B cell (primary cell): Measurements from ENCODE around the gene HSPA14. TPM values are rescaled to one million over a fixed set of nuclear protein-coding genes. Genes with fewer than 3 reads are reported as not detected.

Experiments used
- ATAC-seq: fragments of 200-7000 bp; cut with Tn5 transposase; one replicate; pipeline ENCODE4 v1.10.0; 2021; ENCODE audit warnings: low read depth, mild to moderate bottlenecking, moderate number of reproducible peaks, moderate library complexity
- CTCF ChIA-PET: fragments of 350-600 bp; sonication (Branson Sonifier 250); formaldehyde crosslinking; loops from one replicate; lab custom pipeline; 2021; ENCODE audit warnings: antibody characterized with exemption, inconsistent platforms; lab: Charles Lee
- POLR2A ChIA-PET: fragments of 350-600 bp; sonication (Branson Sonifier 250); formaldehyde crosslinking; loops from one replicate; lab custom pipeline; 2021; ENCODE audit warnings: antibody characterized with exemption; lab: Charles Lee
- DNase-seq: peaks from one replicate; pipeline ENCODE4 v3.0.0; 2013
- H2AFZ ChIP-seq: 2 replicates; pipeline ENCODE4 v1.6.1; 2012; ENCODE audit warnings: mild to moderate bottlenecking, low read depth, low read length; ENCODE audit not compliant: insufficient read depth, poor library complexity, severe bottlenecking
- H3K27ac ChIP-seq, 2 donors: 1 replicate in 1 of 2; 2 replicates in 1 of 2; pipeline ENCODE4 v1.5.1; 2012 to 2013; ENCODE audit warnings: low read length in 2 of 2, mild to moderate bottlenecking in 2 of 2, moderate library complexity in 1 of 2
- H3K27me3 ChIP-seq, 4 experiments: fragments of 200-600 bp in 1 of 4; sonication (generic) in 1 of 4; replicated peaks in 1 of 4; 1 replicate in 2 of 4; 2 replicates in 2 of 4; pipeline versions ENCODE4 v1.6.1 to v1.7.0; 2013 to 2016; ENCODE audit warnings: low read length in 3 of 4, mild to moderate bottlenecking in 2 of 4, mixed read lengths in 1 of 4, moderate library complexity in 1 of 4; ENCODE audit not compliant: insufficient read depth in 4 of 4, control insufficient read depth in 3 of 4; ENCODE audit errors: control extremely low read depth in 1 of 4
- H3K36me3 ChIP-seq, 2 experiments: replicated peaks in 1 of 2; 1 replicate in 1 of 2; 2 replicates in 1 of 2; pipeline versions ENCODE4 v1.6.1 to v1.7.1; 2013; ENCODE audit warnings: low read length in 1 of 2; ENCODE audit not compliant: insufficient read depth in 2 of 2, control insufficient read depth in 1 of 2; ENCODE audit errors: control extremely low read depth in 1 of 2, extremely low read depth in 1 of 2
- H3K4me1 ChIP-seq, 2 donors: fragments of 200-600 bp in 1 of 2; sonication (generic) in 1 of 2; 1 replicate in 1 of 2; 2 replicates in 1 of 2; pipeline versions ENCODE4 v1.5.1 to v1.6.1; 2013 to 2017; ENCODE audit warnings: low read length in 2 of 2; ENCODE audit not compliant: control insufficient read depth in 2 of 2, insufficient read depth in 2 of 2
- H3K4me2 ChIP-seq: replicated peaks from 2 replicates; pipeline ENCODE3; 2012; ENCODE audit warnings: mild to moderate bottlenecking, low read depth, low read length; ENCODE audit not compliant: poor library complexity, severe bottlenecking
- H3K4me3 ChIP-seq, 5 experiments: fragments of 200-600 bp in 1 of 5; sonication (generic) in 1 of 5; 1 replicate in 3 of 5; 2 replicates in 2 of 5; pipeline versions ENCODE4 v1.5.1 to v1.7.0; 2011 to 2016; ENCODE audit warnings: low read length in 4 of 5, mild to moderate bottlenecking in 4 of 5, low read depth in 2 of 5, control low read depth in 1 of 5, moderate library complexity in 1 of 5; ENCODE audit not compliant: insufficient read depth in 1 of 5; ENCODE audit errors: control extremely low read depth in 1 of 5, extremely low read depth in 1 of 5
- H3K79me2 ChIP-seq: fragments of 200-600 bp; sonication (generic); one replicate; pipeline ENCODE4 v1.6.0; 2016; ENCODE audit warnings: low read length; ENCODE audit not compliant: control insufficient read depth, insufficient read depth
- H3K9ac ChIP-seq: fragments of 200-600 bp; sonication (generic); 2 replicates; pipeline ENCODE4 v1.6.1; 2017; ENCODE audit warnings: mild to moderate bottlenecking, low read length, moderate library complexity
- H3K9me3 ChIP-seq, 3 donors: one replicate each; pipeline versions ENCODE4 v1.6.1 to v1.7.1; 2013; ENCODE audit warnings: low read length in 2 of 3; ENCODE audit not compliant: control insufficient read depth in 2 of 3, insufficient read depth in 1 of 3; ENCODE audit errors: control extremely low read depth in 1 of 3
- H4K20me1 ChIP-seq: 2 replicates; pipeline ENCODE4 v1.6.0; 2012; ENCODE audit warnings: mild to moderate bottlenecking, low read length; ENCODE audit not compliant: insufficient read depth, control insufficient read depth, poor library complexity, severe bottlenecking
- H3K27ac Mint-ChIP-seq: one replicate; pipeline ENCODE4 v1.8.0; 2021; ENCODE audit warnings: mixed read lengths
- H3K27me3 Mint-ChIP-seq: one replicate; pipeline ENCODE4 v1.8.0; 2021; ENCODE audit warnings: mixed read lengths
- H3K4me1 Mint-ChIP-seq: one replicate; pipeline ENCODE4 v1.8.0; 2021; ENCODE audit warnings: mixed read lengths
- H3K4me3 Mint-ChIP-seq: one replicate; pipeline ENCODE4 v1.8.0; 2021; ENCODE audit warnings: mixed read lengths
- H3K9me3 Mint-ChIP-seq: one replicate; pipeline ENCODE4 v1.8.0; 2022; ENCODE audit warnings: mixed read lengths; ENCODE audit not compliant: insufficient read depth
- EZH2 ChIP-seq: IDR thresholded peaks from 2 replicates; pipeline ENCODE4 v1.6.1; 2012; ENCODE audit warnings: borderline replicate concordance, low read depth, mild to moderate bottlenecking, moderate library complexity, low read length; ENCODE audit not compliant: insufficient read depth, poor library complexity, severe bottlenecking
- WGBS: methylation state at CpG from one replicate; pipeline ENCODE4 v1.1.5; 2013; ENCODE audit warnings: missing lambda C conversion rate; ENCODE audit not compliant: insufficient coverage; 5-methylcytosine and 5-hydroxymethylcytosine counted together
- intact Hi-C: fragments of 100-400 bp; cut with micrococcal nuclease; formaldehyde crosslinking; loops from one replicate; pipeline ENCODE4 v1.10.0; 2022
- polyA plus RNA-seq: library from polyadenylated mRNA; depleted of rRNA; stranded (reverse); fragments of >200 nt; gene quantifications from 2 replicates; pipeline ENCODE4 v1.2.3, GENCODE V29; 2012
- total RNA-seq, 2 donors: library from RNA; stranded (reverse); fragments of 120-200 nt in 1 of 2; gene quantifications; 1 replicate in 1 of 2; 2 replicates in 1 of 2; pipeline versions ENCODE4 v1.2.3 to v1.2.4, GENCODE V29; 2013 to 2022
- TF ChIP-seq, protein P1 (sequence below): fragments of 200-600 bp; IDR thresholded peaks from one replicate; pipeline ENCODE4 v1.8.0; 2022; ENCODE audit warnings: antibody characterized with exemption, mild to moderate bottlenecking

HSPA14 gene
- total and polyA plus RNA-seq, 2 donors (not counting 1 experiment from before 2014, with no cell fraction given) = 10.8 to 12.8 TPM

DNA sequence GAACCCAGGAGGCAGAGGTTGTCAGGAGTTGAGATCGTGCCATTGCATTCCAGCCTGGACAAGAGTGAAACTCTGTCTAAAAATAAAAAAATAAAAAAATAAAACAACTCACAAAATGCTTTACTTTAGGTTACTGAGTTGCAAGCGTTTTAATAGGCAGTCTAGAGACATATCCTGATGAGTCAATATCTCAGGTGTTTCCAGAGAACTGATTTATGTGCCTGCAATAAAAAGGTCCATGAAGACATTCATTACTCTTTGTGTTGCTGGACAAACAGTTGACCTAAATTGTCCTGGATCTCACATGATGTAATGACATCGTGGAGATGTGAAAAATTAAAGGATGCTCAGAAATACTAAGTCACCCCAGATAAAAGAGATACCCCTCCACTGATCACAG, 31.8 kb upstream of the HSPA14 start:
- Mint-ChIP-seq H3K27me3 (no peaks in the 10 kb centered on the region), H3K4me3 (no peak overlapping the region), H3K9me3 (no peaks in the 10 kb centered on the region), H3K27ac (no peak overlapping the region), H3K4me1 (peaks cover 10% of the 10 kb centered on the region)
- Histone ChIP-seq H3K4me3 (no peak overlapping the region), H3K4me1 (no peaks in the 10 kb centered on the region), H3K4me2 (no peak overlapping the region), H3K27ac (no peak overlapping the region), H2AFZ (no peak overlapping the region), H4K20me1 (no peaks in the 10 kb centered on the region), H3K27me3 (no peaks in the 10 kb centered on the region), H3K36me3 (no peaks in the 10 kb centered on the region), H3K79me2 (no peaks in the 10 kb centered on the region), H3K9ac (no peak overlapping the region), H3K9me3 (no peaks in the 10 kb centered on the region)
- intact Hi-C loops = no loop called here
- POLR2A ChIA-PET = no interaction called here
- DNase-seq (no peak), ATAC-seq (no peak)
- 100% methylated on average over 1 of the region's 3 CpGs for WGBS
- TF ChIP-seq, protein P1, sequence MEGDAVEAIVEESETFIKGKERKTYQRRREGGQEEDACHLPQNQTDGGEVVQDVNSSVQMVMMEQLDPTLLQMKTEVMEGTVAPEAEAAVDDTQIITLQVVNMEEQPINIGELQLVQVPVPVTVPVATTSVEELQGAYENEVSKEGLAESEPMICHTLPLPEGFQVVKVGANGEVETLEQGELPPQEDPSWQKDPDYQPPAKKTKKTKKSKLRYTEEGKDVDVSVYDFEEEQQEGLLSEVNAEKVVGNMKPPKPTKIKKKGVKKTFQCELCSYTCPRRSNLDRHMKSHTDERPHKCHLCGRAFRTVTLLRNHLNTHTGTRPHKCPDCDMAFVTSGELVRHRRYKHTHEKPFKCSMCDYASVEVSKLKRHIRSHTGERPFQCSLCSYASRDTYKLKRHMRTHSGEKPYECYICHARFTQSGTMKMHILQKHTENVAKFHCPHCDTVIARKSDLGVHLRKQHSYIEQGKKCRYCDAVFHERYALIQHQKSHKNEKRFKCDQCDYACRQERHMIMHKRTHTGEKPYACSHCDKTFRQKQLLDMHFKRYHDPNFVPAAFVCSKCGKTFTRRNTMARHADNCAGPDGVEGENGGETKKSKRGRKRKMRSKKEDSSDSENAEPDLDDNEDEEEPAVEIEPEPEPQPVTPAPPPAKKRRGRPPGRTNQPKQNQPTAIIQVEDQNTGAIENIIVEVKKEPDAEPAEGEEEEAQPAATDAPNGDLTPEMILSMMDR = no peak
- TF ChIP-seq EZH2 = no peak
- CTCF ChIA-PET = no interaction called here

DNA sequence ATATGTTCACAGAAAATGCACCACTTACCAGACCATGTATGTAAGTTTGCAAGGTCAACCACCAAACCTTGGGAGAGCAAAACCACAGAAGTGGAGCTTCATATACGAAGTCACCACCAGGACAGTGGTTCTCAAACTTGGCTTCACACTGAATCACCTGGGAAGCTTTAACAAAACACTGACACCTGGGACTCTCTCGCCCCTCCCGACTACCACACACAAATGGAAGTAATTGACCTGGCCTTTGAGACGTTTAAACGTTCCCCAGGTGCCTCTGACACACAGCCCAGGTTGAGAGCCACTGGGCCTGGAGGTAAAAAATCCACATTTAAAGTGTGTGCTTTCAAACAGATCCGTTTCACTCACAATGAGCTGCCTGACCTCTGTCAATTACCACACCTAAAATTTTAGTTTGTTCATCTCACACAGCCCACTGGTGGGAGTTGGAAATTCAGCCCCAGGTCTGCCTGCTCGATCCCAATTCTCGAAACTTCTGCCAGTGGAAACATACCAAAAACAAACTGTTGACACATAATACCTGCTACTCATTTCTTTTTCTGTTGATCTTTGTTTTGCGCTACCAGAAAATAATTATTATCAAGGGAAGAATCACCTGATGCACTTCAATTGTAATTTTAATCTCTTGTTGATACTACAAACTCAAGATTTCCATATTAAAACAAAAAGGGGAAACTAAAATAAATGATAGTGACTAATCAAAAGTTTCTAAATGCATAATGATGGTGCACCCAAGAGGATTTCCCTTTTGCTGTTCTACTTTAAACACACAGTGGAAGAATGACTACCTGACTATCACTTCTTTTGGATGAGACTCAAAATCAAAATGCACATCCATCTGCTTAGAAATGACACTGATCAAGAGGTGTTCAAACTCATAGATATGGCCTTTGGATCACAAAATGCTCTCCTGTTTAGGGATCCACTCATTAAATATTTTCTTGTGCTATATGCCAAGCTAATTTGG, 26.8 kb upstream of the HSPA14 start:
- Mint-ChIP-seq H3K4me3 (no peak overlapping the region), H3K4me1 (peaks cover 18% of the 10 kb centered on the region), H3K27me3 (no peaks in the 10 kb centered on the region), H3K27ac (no peak overlapping the region), H3K9me3 (no peaks in the 10 kb centered on the region)
- ChIA-PET CTCF (interaction anchor here (0.6 kb wide), 1 partner anchor 49 kb away, joined by 3 read pairs; no protein-coding TSS in a partner anchor), POLR2A (no interaction called here)
- Histone ChIP-seq H3K4me1 (peaks cover 0 to 4% of the 10 kb centered on the region in 2 donors), H2AFZ (no peak overlapping the region), H3K4me2 (no peak overlapping the region), H3K36me3 (no peaks in the 10 kb centered on the region), H3K27me3 (no peaks in the 10 kb centered on the region), H3K9me3 (no peaks in the 10 kb centered on the region), H4K20me1 (no peaks in the 10 kb centered on the region), H3K27ac (no peak overlapping the region), H3K79me2 (no peaks in the 10 kb centered on the region), H3K9ac (no peak overlapping the region), H3K4me3 (no peak overlapping the region)
- 94% methylated on average over 6 of the region's 9 CpGs for WGBS
- DNase-seq = no peak
- intact Hi-C loops = no loop called here
- TF ChIP-seq, protein P1 = no peak
- no peak for TF ChIP-seq EZH2
- ATAC-seq = no peak
